ENCODE data around the gene NUP93. TPM values are rescaled to one million over a fixed set of nuclear protein-coding genes. Genes with fewer than 3 reads are reported as not detected.
"Not testable (repeated sequence)": the region's sequence is repeated elsewhere in the genome, so short reads cannot be mapped to it uniquely, and the experiment has no call there.

NUP93 gene
- total and polyA plus RNA-seq, 2 experiments from 2014 or later = 23.5 to 35.7 TPM

DNA sequence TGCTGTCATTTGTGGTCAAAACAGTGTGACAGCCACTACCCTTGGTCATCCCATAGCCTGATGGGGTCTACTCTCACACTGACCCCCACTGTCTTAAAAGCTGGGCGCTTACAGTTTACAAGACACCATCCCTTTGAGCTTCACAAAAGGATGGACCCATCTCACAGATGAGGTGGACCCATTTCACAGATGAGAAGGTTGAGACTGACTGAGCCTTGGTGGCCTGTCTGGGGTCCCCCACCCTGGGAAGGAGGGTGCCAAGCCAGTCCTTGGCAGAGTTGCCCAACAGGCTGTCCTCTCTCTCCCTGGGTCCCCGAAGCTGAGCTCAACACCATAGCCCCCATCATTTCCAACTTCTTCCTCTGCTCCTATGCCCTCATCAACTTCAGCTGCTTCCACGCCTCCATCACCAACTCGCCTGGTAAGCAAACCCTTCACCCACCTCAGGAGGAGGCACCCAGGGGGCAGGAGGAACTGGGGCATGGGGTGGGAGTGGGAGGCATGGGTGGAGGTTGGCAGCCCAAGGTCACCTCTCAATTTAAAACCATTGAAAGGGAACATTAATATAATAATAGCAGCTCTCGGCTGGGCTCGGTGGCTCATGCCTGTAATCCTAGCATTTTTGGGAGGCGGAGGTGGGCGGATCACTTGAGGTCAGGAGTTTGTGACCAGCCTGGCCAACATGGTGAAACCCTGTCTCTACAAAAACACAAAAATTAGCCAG, 152.3 kb downstream of the NUP93 start:
- Histone ChIP-seq H3K4me1 (ENCODE audit: insufficient read depth) (no peaks in the 10 kb centered on the region), H3K9me2 (replicated peaks; ENCODE audit: insufficient read depth) (no peaks in the 10 kb centered on the region), H3K27ac (no peak overlapping the region), H3K4me2 (no peak overlapping the region), H3K4me3 (no peak overlapping the region), H4K20me1 (ENCODE audit: insufficient read depth, poor library complexity, severe bottlenecking) (no peaks in the 10 kb centered on the region), H3K79me2 (no peaks in the 10 kb centered on the region), H3K9me3 (ENCODE audit: low read depth) (no peaks in the 10 kb centered on the region), H3K27me3 (no peaks in the 10 kb centered on the region), H3K36me3 (replicated peaks; ENCODE audit: insufficient read depth, low read depth) (no peaks in the 10 kb centered on the region), H2AFZ (no peak overlapping the region)
- DNase-seq (ENCODE audit: low spot score) = no peak
- TF ChIP-seq, protein P1, sequence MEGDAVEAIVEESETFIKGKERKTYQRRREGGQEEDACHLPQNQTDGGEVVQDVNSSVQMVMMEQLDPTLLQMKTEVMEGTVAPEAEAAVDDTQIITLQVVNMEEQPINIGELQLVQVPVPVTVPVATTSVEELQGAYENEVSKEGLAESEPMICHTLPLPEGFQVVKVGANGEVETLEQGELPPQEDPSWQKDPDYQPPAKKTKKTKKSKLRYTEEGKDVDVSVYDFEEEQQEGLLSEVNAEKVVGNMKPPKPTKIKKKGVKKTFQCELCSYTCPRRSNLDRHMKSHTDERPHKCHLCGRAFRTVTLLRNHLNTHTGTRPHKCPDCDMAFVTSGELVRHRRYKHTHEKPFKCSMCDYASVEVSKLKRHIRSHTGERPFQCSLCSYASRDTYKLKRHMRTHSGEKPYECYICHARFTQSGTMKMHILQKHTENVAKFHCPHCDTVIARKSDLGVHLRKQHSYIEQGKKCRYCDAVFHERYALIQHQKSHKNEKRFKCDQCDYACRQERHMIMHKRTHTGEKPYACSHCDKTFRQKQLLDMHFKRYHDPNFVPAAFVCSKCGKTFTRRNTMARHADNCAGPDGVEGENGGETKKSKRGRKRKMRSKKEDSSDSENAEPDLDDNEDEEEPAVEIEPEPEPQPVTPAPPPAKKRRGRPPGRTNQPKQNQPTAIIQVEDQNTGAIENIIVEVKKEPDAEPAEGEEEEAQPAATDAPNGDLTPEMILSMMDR (IDR thresholded peaks at IDR 0.05; ENCODE audit: poor library complexity) = no peak
- TF ChIP-seq EZH2 (IDR thresholded peaks at IDR 0.05; ENCODE audit: borderline replicate concordance) (no peak), EZH2phosphoT487 (IDR thresholded peaks at IDR 0.05; ENCODE audit: low read depth, severe bottlenecking, unreplicated experiment) (no peak)
- whole genome bisulfite sequencing (ENCODE audit: low lambda C conversion rate, missing lambda C conversion rate) = 85% methylated on average over 8 of the region's 8 CpGs

DNA sequence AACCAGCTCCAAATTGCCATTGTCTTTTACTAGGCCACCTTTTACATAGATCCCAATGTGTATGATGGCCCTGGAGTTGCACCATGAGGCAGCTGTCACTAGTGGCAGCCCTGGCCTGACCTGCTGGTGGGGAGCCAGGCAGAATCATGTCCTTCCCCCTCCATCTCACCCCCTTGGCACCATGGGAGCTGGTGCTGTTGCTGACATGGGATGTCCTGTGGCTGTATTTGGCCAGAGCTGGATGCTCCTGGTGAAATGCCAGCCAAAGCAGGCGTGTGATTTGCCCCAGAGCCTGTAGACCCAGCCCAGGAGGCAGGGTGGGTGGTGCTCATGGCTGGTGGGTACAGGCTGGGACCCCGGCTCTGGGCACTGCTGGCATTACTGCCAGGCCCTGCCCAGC, 153.7 kb downstream of the NUP93 start:
- DNase-seq (ENCODE audit: low spot score) = no peak
- TF ChIP-seq, protein P1 (IDR thresholded peaks at IDR 0.05; ENCODE audit: poor library complexity) = no peak
- no peak for TF ChIP-seq EZH2 (IDR thresholded peaks at IDR 0.05; ENCODE audit: borderline replicate concordance)
- TF ChIP-seq EZH2phosphoT487 (IDR thresholded peaks at IDR 0.05; ENCODE audit: low read depth, severe bottlenecking, unreplicated experiment) = no peak
- Histone ChIP-seq H3K4me3 (no peak overlapping the region), H2AFZ (no peak overlapping the region), H3K4me1 (ENCODE audit: insufficient read depth) (no peaks in the 10 kb centered on the region), H4K20me1 (ENCODE audit: insufficient read depth, poor library complexity, severe bottlenecking) (no peaks in the 10 kb centered on the region), H3K27me3 (no peaks in the 10 kb centered on the region), H3K36me3 (replicated peaks; ENCODE audit: insufficient read depth, low read depth) (no peaks in the 10 kb centered on the region), H3K9me3 (ENCODE audit: low read depth) (no peaks in the 10 kb centered on the region), H3K9me2 (replicated peaks; ENCODE audit: insufficient read depth) (no peaks in the 10 kb centered on the region), H3K4me2 (no peak overlapping the region), H3K27ac (no peak overlapping the region), H3K79me2 (no peaks in the 10 kb centered on the region)
- WGBS (ENCODE audit: low lambda C conversion rate, missing lambda C conversion rate) = 95% methylated on average over 2 of the region's 2 CpGs

DNA sequence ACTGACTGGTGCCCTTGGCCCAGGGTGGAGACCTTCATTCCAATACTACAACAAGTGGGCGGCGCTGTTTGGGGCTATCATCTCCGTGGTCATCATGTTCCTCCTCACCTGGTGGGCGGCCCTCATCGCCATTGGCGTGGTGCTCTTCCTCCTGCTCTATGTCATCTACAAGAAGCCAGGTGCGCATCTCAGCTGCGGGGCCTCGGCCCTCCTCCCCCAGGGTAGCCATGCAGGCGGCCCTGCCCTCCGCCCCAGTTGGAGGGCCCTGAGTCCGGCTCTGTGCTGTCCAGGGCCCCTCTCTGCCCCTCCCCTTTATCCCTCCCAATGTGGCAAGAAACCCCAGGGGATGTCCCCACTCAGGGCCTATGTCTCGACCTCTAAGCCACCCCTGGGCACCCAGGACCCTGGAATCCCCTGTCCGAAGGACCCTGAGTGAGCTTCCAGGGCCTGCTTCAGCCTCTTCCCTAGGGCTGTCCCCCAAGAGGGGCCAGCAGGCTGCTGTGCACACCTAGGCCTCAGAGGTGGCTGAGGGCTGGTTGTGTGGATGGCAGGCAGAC, 154.2 kb downstream of the NUP93 start:
- H3K79me2 ChIP-seq = no peaks in the 10 kb centered on the region
- no peaks in the 10 kb centered on the region for H4K20me1 ChIP-seq (ENCODE audit: insufficient read depth, poor library complexity, severe bottlenecking)
- WGBS (ENCODE audit: low lambda C conversion rate, missing lambda C conversion rate) = 95% methylated on average over 11 of the region's 14 CpGs
- no peak overlapping the region for H3K4me2 ChIP-seq
- no peaks in the 10 kb centered on the region for H3K9me2 ChIP-seq (replicated peaks; ENCODE audit: insufficient read depth)
- H3K36me3 ChIP-seq (replicated peaks; ENCODE audit: insufficient read depth, low read depth) = no peaks in the 10 kb centered on the region
- DNase-seq (ENCODE audit: low spot score) = no peak
- no peaks in the 10 kb centered on the region for H3K27me3 ChIP-seq
- TF ChIP-seq EZH2phosphoT487 (IDR thresholded peaks at IDR 0.05; ENCODE audit: low read depth, severe bottlenecking, unreplicated experiment) (no peak), EZH2 (IDR thresholded peaks at IDR 0.05; ENCODE audit: borderline replicate concordance) (no peak)
- TF ChIP-seq, protein P1 (IDR thresholded peaks at IDR 0.05; ENCODE audit: poor library complexity) = no peak
- no peak overlapping the region for H3K27ac ChIP-seq
- H2AFZ ChIP-seq = no peak overlapping the region
- no peak overlapping the region for H3K4me3 ChIP-seq
- no peaks in the 10 kb centered on the region for H3K4me1 ChIP-seq (ENCODE audit: insufficient read depth)
- no peaks in the 10 kb centered on the region for H3K9me3 ChIP-seq (ENCODE audit: low read depth)

DNA sequence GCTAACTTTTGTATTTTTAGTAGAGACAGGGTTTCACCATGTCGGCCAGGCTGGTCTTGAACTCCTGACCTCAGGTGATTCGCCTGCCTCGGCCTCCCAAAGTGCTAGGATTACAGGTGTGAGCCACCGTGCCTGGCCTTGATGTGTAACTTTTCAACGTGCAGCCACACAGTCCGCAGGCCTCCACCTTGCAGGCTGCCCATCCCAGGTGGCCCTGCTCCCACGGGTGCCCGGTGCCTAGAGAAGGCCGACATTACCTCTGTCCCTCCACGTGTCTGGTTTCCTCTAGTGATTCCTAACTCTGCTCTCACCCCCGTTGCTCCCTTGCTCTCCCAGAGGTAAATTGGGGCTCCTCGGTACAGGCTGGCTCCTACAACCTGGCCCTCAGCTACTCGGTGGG, 155.0 kb downstream of the NUP93 start:
- WGBS (ENCODE audit: low lambda C conversion rate, missing lambda C conversion rate) = 91% methylated on average over 12 of the region's 13 CpGs
- H3K4me3 ChIP-seq; H2AFZ ChIP-seq; H3K9me2 ChIP-seq (replicated peaks; ENCODE audit: insufficient read depth); DNase-seq (ENCODE audit: low spot score); H3K27me3 ChIP-seq; H4K20me1 ChIP-seq (ENCODE audit: insufficient read depth, poor library complexity, severe bottlenecking); H3K9me3 ChIP-seq (ENCODE audit: low read depth); H3K36me3 ChIP-seq (replicated peaks; ENCODE audit: insufficient read depth, low read depth); H3K4me2 ChIP-seq; H3K27ac ChIP-seq; H3K4me1 ChIP-seq (ENCODE audit: insufficient read depth); H3K79me2 ChIP-seq: not testable (repeated sequence)

All from hepatocyte (in vitro differentiated cells).